ENCODE measurements around the gene CLECL1. TPM values are rescaled to one million over a fixed set of nuclear protein-coding genes. Genes with fewer than 3 reads are reported as not detected.

Gene CLECL1
- total and polyA plus RNA-seq, 2 of the 4 experiments (the other 2 are of a cell fraction): not detected

DNA sequence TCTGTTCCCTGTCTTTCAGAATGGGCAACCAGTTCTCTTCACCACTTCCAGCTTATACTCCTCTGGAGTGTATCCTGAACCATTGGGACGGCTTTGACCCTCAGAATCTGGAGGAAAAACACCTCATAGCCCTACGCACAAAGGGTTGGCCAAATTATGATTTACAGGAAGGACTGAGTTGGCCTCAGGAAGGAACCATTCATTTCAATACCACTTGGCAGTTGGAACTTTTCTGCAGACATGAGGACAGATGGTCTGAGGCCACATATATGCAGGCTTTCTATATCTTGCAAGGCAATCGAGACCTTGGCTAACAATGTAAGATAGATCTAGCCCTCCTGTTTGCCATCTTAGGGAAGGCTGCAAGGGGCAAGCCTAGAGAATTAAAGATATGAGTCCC is 24.0 kb downstream of the CLECL1 start:
- Histone ChIP-seq H2BK5ac (ENCODE audit: low read depth, low read length, poor library complexity, severe bottlenecking) (no peak overlapping the region), H4K20me1 (ENCODE audit: insufficient read depth, low read length) (no peaks in the 10 kb centered on the region), H3K9me1 (ENCODE audit: insufficient read depth, low read length) (no peaks in the 10 kb centered on the region), H3K14ac (replicated peaks; ENCODE audit: low read depth, low read length) (no peak overlapping the region), H3K9ac (ENCODE audit: low read depth, low read length) (no peak overlapping the region), H3K4me2 (ENCODE audit: low read depth, low read length) (no peak overlapping the region), H2BK120ac (ENCODE audit: low read depth, low read length) (no peak overlapping the region), H3K4me3 (ENCODE audit: insufficient read depth, low read depth, low read length) (no peak overlapping the region), H3K23ac (ENCODE audit: low read depth, low read length) (no peak overlapping the region), H4K5ac (ENCODE audit: low read depth, low read length) (no peak overlapping the region), H3K4ac (ENCODE audit: low read depth, low read length) (no peak overlapping the region), H3K4me1 (ENCODE audit: control insufficient read depth, insufficient read depth, low read length) (no peaks in the 10 kb centered on the region), H3K18ac (ENCODE audit: low read depth, low read length) (no peak overlapping the region), H3K27me3 (ENCODE audit: control insufficient read depth, insufficient read depth, low read length) (no peaks in the 10 kb centered on the region), H4K91ac (ENCODE audit: insufficient read depth, low read depth, low read length) (no peak overlapping the region), H4K8ac (ENCODE audit: low read depth in 2 of 2, low read length in 2 of 2) (no peak overlapping the region), H3K27ac (ENCODE audit: insufficient read depth, low read length) (no peak overlapping the region), H3K79me1 (ENCODE audit: low read depth in 1 of 2, low read length in 2 of 2) (no peaks in the 10 kb centered on the region), H3K9me3 (ENCODE audit: control insufficient read depth, insufficient read depth, low read length) (no peaks in the 10 kb centered on the region), H2BK15ac (ENCODE audit: low read depth, low read length) (no peak overlapping the region), H2AK5ac (ENCODE audit: low read depth, low read length) (no peak overlapping the region), H2AFZ (replicated peaks; ENCODE audit: low read length, poor library complexity) (no peak overlapping the region), H3K56ac (ENCODE audit: extremely low read depth, insufficient read depth, low read length) (no peak overlapping the region), H2AK9ac (replicated peaks; ENCODE audit: low read depth, low read length, poor library complexity) (no peak overlapping the region), H3K36me3 (ENCODE audit: control insufficient read depth, insufficient read depth, low read length) (no peaks in the 10 kb centered on the region), H2BK20ac (ENCODE audit: low read depth, low read length) (no peak overlapping the region)
- BruUV-seq (replicated peaks): no TSS peak
- no peak for DNase-seq
- intact Hi-C loops (cut with micrococcal nuclease): loop anchor here (1.0 kb wide), 2 partner anchors 75 to 378 kb away; no protein-coding TSS in a partner anchor
- no peak for ATAC-seq (ENCODE audit: low read depth)
- no CpG with 5 or more reads among the region's 3 CpGs for WGBS, 2 experiments (ENCODE audit: extremely low coverage in 2 of 2, insufficient read length in 1 of 2)
- ChIA-PET CTCF (interaction anchor here (1.1 to 1.6 kb wide), 11 partner anchors 8 to 106 kb away, joined by 3 to 14 read pairs (median 6); no protein-coding TSS in a partner anchor), POLR2A (ENCODE audit: unreplicated experiment) (no interaction called here)
- in situ Hi-C loops (cut with MboI; ENCODE audit: low sequenced_read_pairs): loop anchor here (5.0 to 25.0 kb wide), 2 partner anchors 72 to 372 kb away; no protein-coding TSS in a partner anchor
- dilution Hi-C loops (cut with HindIII; ENCODE audit: low sequenced_read_pairs, unreplicated experiment): loop anchor here (10.0 kb wide), 1 partner anchor 74 kb away; no protein-coding TSS in a partner anchor
- TF ChIP-seq, protein P1, sequence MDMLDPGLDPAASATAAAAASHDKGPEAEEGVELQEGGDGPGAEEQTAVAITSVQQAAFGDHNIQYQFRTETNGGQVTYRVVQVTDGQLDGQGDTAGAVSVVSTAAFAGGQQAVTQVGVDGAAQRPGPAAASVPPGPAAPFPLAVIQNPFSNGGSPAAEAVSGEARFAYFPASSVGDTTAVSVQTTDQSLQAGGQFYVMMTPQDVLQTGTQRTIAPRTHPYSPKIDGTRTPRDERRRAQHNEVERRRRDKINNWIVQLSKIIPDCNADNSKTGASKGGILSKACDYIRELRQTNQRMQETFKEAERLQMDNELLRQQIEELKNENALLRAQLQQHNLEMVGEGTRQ (IDR thresholded peaks at IDR 0.05; ENCODE audit: low read depth, low read length): no peak
- TF ChIP-seq, protein P2, sequence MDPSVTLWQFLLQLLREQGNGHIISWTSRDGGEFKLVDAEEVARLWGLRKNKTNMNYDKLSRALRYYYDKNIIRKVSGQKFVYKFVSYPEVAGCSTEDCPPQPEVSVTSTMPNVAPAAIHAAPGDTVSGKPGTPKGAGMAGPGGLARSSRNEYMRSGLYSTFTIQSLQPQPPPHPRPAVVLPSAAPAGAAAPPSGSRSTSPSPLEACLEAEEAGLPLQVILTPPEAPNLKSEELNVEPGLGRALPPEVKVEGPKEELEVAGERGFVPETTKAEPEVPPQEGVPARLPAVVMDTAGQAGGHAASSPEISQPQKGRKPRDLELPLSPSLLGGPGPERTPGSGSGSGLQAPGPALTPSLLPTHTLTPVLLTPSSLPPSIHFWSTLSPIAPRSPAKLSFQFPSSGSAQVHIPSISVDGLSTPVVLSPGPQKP (IDR thresholded peaks at IDR 0.05; ENCODE audit: borderline replicate concordance, low read depth, low read length): no peak
- no peak for TF ChIP-seq MAFK (IDR thresholded peaks at IDR 0.05; ENCODE audit: low read depth, low read length)
- no peak for TF ChIP-seq RAD21 (IDR thresholded peaks at IDR 0.05; ENCODE audit: low read length)
